DMS114 treated with DMSO at 0.1 percent for 48 hours (cell line): ENCODE measurements around the gene TLE3.

Source experiments
- DNase-seq: peaks from one replicate; lab custom pipeline; 2025; ENCODE audit not compliant: unreplicated experiment; lab: John Stamatoyannopoulos, UW

TLE3 gene

DNA sequence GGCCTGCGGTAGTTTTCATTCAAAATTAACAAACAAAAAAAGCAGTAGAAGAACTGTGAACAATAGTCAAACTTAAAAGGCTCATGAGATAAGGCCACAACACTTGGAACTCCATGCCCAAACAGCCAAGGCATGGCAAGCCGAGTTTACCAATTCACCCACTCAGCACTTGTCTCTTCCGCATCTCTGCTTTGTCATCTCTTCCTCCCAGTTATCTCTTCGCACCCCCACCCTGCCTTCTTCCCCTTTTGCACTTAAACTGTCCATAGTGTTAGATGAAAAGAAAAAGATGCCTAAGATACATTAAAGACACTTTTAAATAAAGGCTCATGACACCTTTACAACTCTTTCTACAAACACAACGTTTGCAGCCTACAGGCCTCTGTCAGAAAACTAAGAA is 11.1 kb downstream of the TLE3 start:
- DNase-seq = no peak

- no peak for DNase-seq
Observed at GRCh38 chr15:70084461-70084860, 13.3 kb downstream of the TLE3 start.

- DNase-seq = no peak
Observed at GRCh38 chr15:70083946-70084345, 13.8 kb downstream of the TLE3 start.

DNA sequence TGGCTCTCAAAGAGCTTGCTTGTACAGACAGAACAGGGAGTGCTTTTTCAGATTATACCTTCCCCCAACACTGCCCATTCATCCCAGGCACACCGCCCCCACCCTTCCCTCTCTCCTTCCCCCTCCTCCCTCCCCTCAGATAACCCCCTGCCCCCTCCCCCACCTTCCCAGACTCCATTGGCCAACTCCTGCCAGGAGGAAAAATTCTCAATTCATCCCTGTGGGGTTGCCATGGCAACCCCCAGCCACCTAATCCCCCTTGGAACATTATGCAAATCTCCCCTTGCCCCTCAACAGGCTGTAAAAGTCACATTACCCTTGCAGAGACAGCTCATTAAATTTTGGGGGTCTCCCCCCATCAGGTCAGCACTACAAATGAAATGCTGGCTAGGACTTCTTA is 14.3 kb downstream of the TLE3 start:
- no peak for DNase-seq

- no peak for DNase-seq
Observed at GRCh38 chr15:70082281-70082900, 15.3 kb downstream of the TLE3 start.

- no peak for DNase-seq
Observed at GRCh38 chr15:70081612-70082011, 16.1 kb downstream of the TLE3 start.

- DNase-seq = no peak
Observed at GRCh38 chr15:70080347-70080746, 17.4 kb downstream of the TLE3 start.

DNA sequence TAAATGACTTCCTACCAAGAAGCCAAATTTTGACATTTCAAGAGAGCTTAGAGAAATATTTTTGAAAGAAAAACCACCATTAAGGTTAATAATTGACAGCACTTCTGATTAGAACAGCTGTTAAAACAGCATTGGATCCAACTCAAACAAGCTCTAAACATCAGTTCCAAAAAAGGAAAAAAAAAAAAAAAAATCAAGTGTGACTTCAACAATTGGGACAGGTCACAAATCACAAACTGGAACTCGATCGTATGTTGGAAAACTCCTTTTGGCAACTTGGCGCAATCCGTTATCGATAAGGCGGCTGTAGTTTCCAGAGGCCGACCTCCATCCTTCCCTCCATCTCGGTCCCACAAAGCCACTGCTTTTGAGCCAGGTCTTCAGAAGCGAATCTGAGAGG is 17.8 kb downstream of the TLE3 start:
- no peak for DNase-seq

DNA sequence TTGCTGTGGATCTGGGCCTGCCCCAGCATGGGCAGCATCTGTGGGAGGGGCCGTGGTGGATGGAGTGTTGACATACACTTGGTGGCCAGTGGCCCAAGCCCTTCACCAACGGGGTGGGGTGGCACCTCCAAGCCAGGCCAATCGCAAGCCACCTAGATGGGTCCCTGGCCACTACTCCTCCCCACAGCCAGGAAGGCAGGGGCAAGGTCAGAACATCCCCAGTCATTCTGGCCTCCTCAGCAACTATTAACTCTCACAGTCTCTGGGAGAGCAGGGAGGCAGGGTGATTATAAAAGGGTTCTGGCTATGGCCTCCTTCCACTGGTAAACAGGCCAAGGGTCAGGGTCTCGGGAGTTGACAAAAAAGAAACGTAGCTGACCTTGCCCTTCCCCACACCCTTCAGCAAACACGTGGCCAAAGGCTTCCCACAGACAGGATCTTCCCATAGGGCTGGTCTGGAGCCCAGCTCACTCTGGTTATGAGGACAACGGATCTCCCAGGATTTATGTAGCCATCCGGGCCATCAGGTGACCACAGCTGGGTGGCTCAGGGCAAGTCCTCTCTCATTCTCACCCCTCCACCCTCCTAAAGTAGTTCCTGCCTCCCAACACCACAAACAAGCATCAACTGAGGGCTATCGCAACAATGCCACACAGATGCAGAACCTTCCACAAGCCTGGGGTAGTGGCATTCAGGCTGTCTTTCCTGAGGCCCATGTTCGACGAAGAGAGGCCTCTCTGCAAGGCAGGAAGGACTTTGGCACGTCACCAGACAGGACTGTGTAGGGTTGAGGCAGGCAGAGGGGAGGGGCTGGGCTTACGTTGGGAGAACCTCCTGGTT is 18.9 kb downstream of the TLE3 start:
- no peak for DNase-seq

GRCh38 chr15:70077188-70078147 is 20.2 kb downstream of the TLE3 start:
- no peak for DNase-seq

- no peak for DNase-seq
Observed at GRCh38 chr15:70074380-70074779, 23.3 kb downstream of the TLE3 start.

GRCh38 chr15:70072479-70072878 is 25.2 kb downstream of the TLE3 start:
- DNase-seq = no peak

- DNase-seq = no peak
Observed at GRCh38 chr15:70071799-70072198, 25.9 kb downstream of the TLE3 start.

GRCh38 chr15:70069716-70070115 is 28.0 kb downstream of the TLE3 start:
- DNase-seq = no peak

- no peak for DNase-seq
Observed at GRCh38 chr15:70068783-70069565, 28.7 kb downstream of the TLE3 start.

DNA sequence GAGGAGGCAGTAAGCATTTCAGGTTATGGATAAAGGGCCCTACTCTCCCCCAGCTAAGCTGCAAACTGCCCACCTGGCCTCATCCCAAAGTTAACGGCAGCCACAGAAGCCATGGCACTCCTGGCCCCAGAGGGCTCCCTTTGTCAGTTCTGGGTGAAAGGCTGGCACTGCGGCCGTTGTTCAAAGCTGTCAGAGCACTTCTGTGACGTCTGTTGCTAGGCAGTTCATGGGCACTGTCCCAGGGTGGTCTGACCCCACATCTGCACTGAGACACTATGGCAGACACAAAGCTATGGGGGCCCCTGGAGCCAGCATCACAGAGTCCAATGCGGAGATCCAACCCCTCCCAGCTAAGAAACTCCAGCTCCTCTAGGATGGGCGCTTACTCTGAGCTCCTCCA is 30.0 kb downstream of the TLE3 start:
- DNase-seq = no peak

- DNase-seq = no peak
Observed at GRCh38 chr15:70067011-70067410, 30.7 kb downstream of the TLE3 start.

DNA sequence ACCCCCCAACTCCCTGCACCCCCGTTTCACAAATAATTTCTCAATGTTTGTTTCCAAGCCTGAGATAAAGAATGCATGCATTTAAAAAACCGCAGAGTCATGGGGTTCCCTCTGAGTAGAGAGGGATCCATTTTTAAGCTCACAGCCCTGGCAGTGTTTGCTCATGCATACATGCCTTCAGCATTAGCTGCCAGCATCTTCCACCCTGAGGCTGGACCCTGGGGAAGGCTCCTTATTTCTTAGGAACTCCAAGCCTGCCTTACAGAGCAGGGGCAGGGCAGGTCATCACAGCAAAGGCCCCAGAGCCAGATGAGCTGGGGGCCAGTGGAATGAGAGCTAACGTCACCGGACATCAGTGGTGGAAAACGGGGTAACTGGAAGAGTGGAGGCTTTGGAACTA is 31.3 kb downstream of the TLE3 start:
- no peak for DNase-seq

- no peak for DNase-seq
Observed at GRCh38 chr15:70066004-70066403, 31.7 kb downstream of the TLE3 start.

GRCh38 chr15:70065006-70065722 is 32.6 kb downstream of the TLE3 start:
- DNase-seq = no peak
